Astrocyte (in vitro differentiated cells and primary cell): ENCODE measurements around the gene CELF4. TPM values are rescaled to one million over a fixed set of nuclear protein-coding genes. Genes with fewer than 3 reads are reported as not detected.

Experiments used
- DNase-seq: peaks from one replicate; pipeline ENCODE4 v3.0.0-alpha.2; 2010; ENCODE audit warnings: low read depth
- FAIRE-seq: peaks from 2 replicates; lab custom pipeline; 2011; peaks lifted over from hg19 to GRCh38; lab: Jason Lieb, UNC
- H2AFZ ChIP-seq: 2 replicates; pipeline ENCODE4 v1.6.0; 2012; ENCODE audit warnings: low read depth, low read length, inconsistent platforms
- H3K27ac ChIP-seq: 2 replicates; pipeline ENCODE4 v1.5.1; 2011; ENCODE audit warnings: low read depth, low read length, inconsistent platforms
- H3K27me3 ChIP-seq: 2 replicates; pipeline ENCODE4 v1.6.0; 2011; ENCODE audit warnings: low read length, inconsistent platforms; ENCODE audit not compliant: insufficient read depth
- H3K36me3 ChIP-seq: 2 replicates; pipeline ENCODE4 v1.5.1; 2011; ENCODE audit warnings: low read length, inconsistent platforms; ENCODE audit not compliant: insufficient read depth
- H3K4me1 ChIP-seq: 2 replicates; pipeline ENCODE4 v1.5.1; 2011; ENCODE audit warnings: low read length, inconsistent platforms; ENCODE audit not compliant: insufficient read depth
- H3K4me2 ChIP-seq: 2 replicates; pipeline ENCODE4 v1.6.0; 2012; ENCODE audit warnings: low read length, inconsistent platforms
- H3K4me3 ChIP-seq: 2 replicates; pipeline ENCODE4 v1.5.1; 2011; ENCODE audit warnings: low read depth, mild to moderate bottlenecking, low read length, inconsistent platforms; ENCODE audit not compliant: insufficient read depth
- H3K79me2 ChIP-seq: 2 replicates; pipeline ENCODE4 v1.6.0; 2012; ENCODE audit warnings: mild to moderate bottlenecking, low read length, inconsistent platforms; ENCODE audit not compliant: insufficient read depth
- H3K9ac ChIP-seq: 2 replicates; pipeline ENCODE4 v1.6.0; 2012; ENCODE audit warnings: mild to moderate bottlenecking, low read length, inconsistent platforms
- H3K9me3 ChIP-seq: 2 replicates; pipeline ENCODE4 v1.5.1; 2012; ENCODE audit warnings: low read depth, mild to moderate bottlenecking, low read length, inconsistent platforms; ENCODE audit not compliant: insufficient read depth
- H4K20me1 ChIP-seq: 2 replicates; pipeline ENCODE4 v1.6.0; 2012; ENCODE audit warnings: low read length, inconsistent platforms; ENCODE audit not compliant: insufficient read depth
- H3K27ac Mint-ChIP-seq: one replicate; pipeline ENCODE4 v1.8.0; 2021; ENCODE audit warnings: mild to moderate bottlenecking, mixed read lengths; ENCODE audit not compliant: unreplicated experiment
- H3K27me3 Mint-ChIP-seq: one replicate; pipeline ENCODE4 v1.8.0; 2021; ENCODE audit warnings: low read depth, mixed read lengths; ENCODE audit not compliant: unreplicated experiment
- H3K36me3 Mint-ChIP-seq: one replicate; pipeline ENCODE4 v1.8.0; 2021; ENCODE audit warnings: low read depth, mixed read lengths; ENCODE audit not compliant: unreplicated experiment
- H3K4me1 Mint-ChIP-seq: one replicate; pipeline ENCODE4 v1.8.0; 2021; ENCODE audit warnings: low read depth, mixed read lengths; ENCODE audit not compliant: unreplicated experiment
- H3K4me3 Mint-ChIP-seq: one replicate; pipeline ENCODE4 v1.8.0; 2021; ENCODE audit warnings: mild to moderate bottlenecking, moderate library complexity, mixed read lengths; ENCODE audit not compliant: unreplicated experiment
- H3K9me3 Mint-ChIP-seq: one replicate; pipeline ENCODE4 v1.8.0; 2021; ENCODE audit warnings: mild to moderate bottlenecking, mixed read lengths; ENCODE audit not compliant: unreplicated experiment
- CTCF ChIP-seq: IDR thresholded peaks from 2 replicates; pipeline ENCODE4 v1.5.1; 2011; ENCODE audit warnings: low read depth, mild to moderate bottlenecking, inconsistent platforms, low read length, moderate library complexity; ENCODE audit not compliant: insufficient read depth
- EZH2 ChIP-seq: IDR thresholded peaks from 2 replicates; pipeline ENCODE4 v1.6.1; 2012; ENCODE audit warnings: mild to moderate bottlenecking, low read length, inconsistent platforms; ENCODE audit not compliant: insufficient read depth
- total RNA-seq: library from RNA; stranded (reverse); gene quantifications from 2 replicates; pipeline ENCODE4 v1.2.1, GENCODE V29; 2021

CELF4 gene
- total RNA-seq, 1 donor from 2014 or later = 0.16 TPM

DNA sequence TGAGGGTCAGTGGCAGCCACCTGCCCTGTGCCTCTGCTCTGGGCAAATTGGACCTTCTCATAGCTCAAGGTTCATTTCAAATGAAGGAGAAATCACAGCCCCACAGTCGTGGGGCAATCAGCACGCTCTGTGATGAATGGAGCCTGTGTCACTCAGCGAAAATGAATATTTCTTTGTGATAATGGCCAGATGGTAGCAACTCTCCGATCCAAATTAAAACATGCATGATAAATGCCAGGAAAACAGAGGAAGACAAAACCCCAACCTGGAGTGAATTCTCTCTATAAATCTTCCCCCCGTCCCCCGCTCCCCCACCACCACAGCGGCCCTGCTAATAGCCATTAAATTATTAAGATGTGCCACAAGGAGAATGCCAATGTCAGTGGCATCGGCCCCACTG lies 258.4 kb downstream of the CELF4 start:
- TF ChIP-seq EZH2 (no peak), CTCF (no peak)
- DNase-seq (no peak), FAIRE-seq (no peak)
- Histone ChIP-seq H3K79me2 (no peaks in the 10 kb centered on the region), H3K4me1 (no peaks in the 10 kb centered on the region), H3K4me3 (no peak overlapping the region), H3K4me2 (no peak overlapping the region), H4K20me1 (no peaks in the 10 kb centered on the region), H3K9me3 (no peaks in the 10 kb centered on the region), H2AFZ (no peak overlapping the region), H3K36me3 (no peaks in the 10 kb centered on the region), H3K27ac (no peak overlapping the region), H3K9ac (no peak overlapping the region), H3K27me3 (peaks cover 2% of the 10 kb centered on the region)
- H3K9me3 Mint-ChIP-seq = no peaks in the 10 kb centered on the region
- H3K27me3 Mint-ChIP-seq = peaks cover 36% of the 10 kb centered on the region
- peaks cover 24% of the 10 kb centered on the region for H3K4me1 Mint-ChIP-seq
- no peak overlapping the region for H3K27ac Mint-ChIP-seq
- H3K36me3 Mint-ChIP-seq = no peaks in the 10 kb centered on the region
- H3K4me3 Mint-ChIP-seq = no peak overlapping the region

GRCh38 chr18:37306432-37306831 lies 259.2 kb downstream of the CELF4 start:
- no peak for FAIRE-seq
- no peaks in the 10 kb centered on the region for H3K79me2 ChIP-seq
- no peak overlapping the region for H3K9ac ChIP-seq
- H3K4me2 ChIP-seq = no peak overlapping the region
- H3K4me3 Mint-ChIP-seq = no peak overlapping the region
- H3K27ac ChIP-seq = no peak overlapping the region
- DNase-seq = no peak
- peaks cover 39% of the 10 kb centered on the region for H3K27me3 Mint-ChIP-seq
- no peak overlapping the region for H2AFZ ChIP-seq
- H3K4me1 ChIP-seq = no peaks in the 10 kb centered on the region
- H3K4me3 ChIP-seq = no peak overlapping the region
- H4K20me1 ChIP-seq = no peaks in the 10 kb centered on the region
- peaks cover 5% of the 10 kb centered on the region for H3K27me3 ChIP-seq
- H3K4me1 Mint-ChIP-seq = peaks cover 24% of the 10 kb centered on the region
- H3K36me3 Mint-ChIP-seq = no peaks in the 10 kb centered on the region
- no peaks in the 10 kb centered on the region for H3K9me3 Mint-ChIP-seq
- H3K36me3 ChIP-seq = no peaks in the 10 kb centered on the region
- no peak overlapping the region for H3K27ac Mint-ChIP-seq
- H3K9me3 ChIP-seq = no peaks in the 10 kb centered on the region
- TF ChIP-seq EZH2 = no peak
- TF ChIP-seq CTCF = no peak

DNA sequence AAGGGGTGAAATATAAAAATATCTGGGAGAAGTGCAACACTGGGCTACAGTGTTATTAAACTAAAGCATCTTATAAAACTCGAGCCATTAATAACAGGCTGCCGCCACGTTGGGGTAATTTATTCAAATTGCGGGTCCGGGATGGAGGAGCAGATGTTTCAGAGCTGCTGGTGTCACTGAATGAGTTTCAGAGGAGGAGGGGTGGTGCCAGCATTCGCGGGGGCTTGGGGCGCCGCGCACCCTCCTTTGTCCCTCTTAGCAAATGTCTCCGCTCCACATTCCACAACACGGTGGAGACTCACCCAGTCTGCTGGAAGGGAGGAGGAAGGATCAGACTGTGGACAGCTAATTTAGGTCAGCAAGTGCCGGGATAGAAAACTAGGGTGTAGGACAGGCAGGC lies 260.5 kb downstream of the CELF4 start:
- H3K9me3 ChIP-seq = no peaks in the 10 kb centered on the region
- no peak for TF ChIP-seq CTCF
- TF ChIP-seq EZH2 = no peak
- H3K27ac ChIP-seq = no peak overlapping the region
- Mint-ChIP-seq H3K4me1 (peaks cover 15% of the 10 kb centered on the region), H3K36me3 (no peaks in the 10 kb centered on the region), H3K27ac (no peak overlapping the region), H3K4me3 (no peak overlapping the region), H3K27me3 (peaks cover 42% of the 10 kb centered on the region), H3K9me3 (no peaks in the 10 kb centered on the region)
- no peak overlapping the region for H3K4me2 ChIP-seq
- no peaks in the 10 kb centered on the region for H3K36me3 ChIP-seq
- no peak overlapping the region for H3K9ac ChIP-seq
- H3K27me3 ChIP-seq = peaks cover 5% of the 10 kb centered on the region
- DNase-seq = no peak
- H4K20me1 ChIP-seq = no peaks in the 10 kb centered on the region
- FAIRE-seq = no peak
- H3K4me1 ChIP-seq = no peaks in the 10 kb centered on the region
- H3K79me2 ChIP-seq = no peaks in the 10 kb centered on the region
- H2AFZ ChIP-seq = no peak overlapping the region
- no peak overlapping the region for H3K4me3 ChIP-seq
